Breast epithelium (tissue), 3 donors: Measurements from ENCODE around the gene URAD.

Experiments used
- CTCF ChIP-seq, 3 donors: fragments of 450-650 bp; IDR thresholded peaks; one replicate each; pipeline ENCODE4 v1.5.1; 2016 to 2017; ENCODE audit warnings: antibody characterized with exemption in 3 of 3, mild to moderate bottlenecking in 3 of 3, moderate library complexity in 3 of 3
- POLR2A ChIP-seq: fragments of 450-650 bp; IDR thresholded peaks from one replicate; pipeline ENCODE4 v1.6.1; 2016; ENCODE audit warnings: antibody characterized with exemption, mild to moderate bottlenecking, moderate library complexity

GRCh38 chr13:27967203-27967735, 21.2 kb downstream of the URAD start:
- TF ChIP-seq CTCF (IDR thresholded peaks at IDR 0.05) (no peak), POLR2A (no peak)
